ENCODE results near the gene TLK1. TPM values are rescaled to one million over a fixed set of nuclear protein-coding genes. Genes with fewer than 3 reads are reported as not detected.

TLK1 gene
- total and polyA plus RNA-seq, 4 donors, result 12.3 to 61.8 (median 34.4) TPM

DNA sequence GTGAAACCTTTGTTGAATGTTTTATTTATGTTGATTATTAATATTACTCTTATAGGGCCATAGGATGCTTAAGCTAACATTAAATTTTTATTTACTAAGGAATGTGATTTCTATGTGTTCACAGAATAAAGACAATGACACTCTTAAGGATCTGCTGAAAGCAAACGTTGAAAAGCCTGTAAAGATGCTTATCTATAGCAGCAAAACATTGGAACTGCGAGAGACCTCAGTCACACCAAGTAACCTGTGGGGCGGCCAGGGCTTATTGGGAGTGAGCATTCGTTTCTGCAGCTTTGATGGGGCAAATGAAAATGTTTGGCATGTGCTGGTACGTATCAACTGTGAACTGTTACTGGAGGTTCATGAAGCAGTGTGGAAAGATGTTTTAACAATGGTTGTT lies 211.3 kb downstream of the TLK1 start:
- WGBS, 2 donors, result 73 to 74% methylated on average over 5 of the region's 5 CpGs
- no peaks in the 10 kb centered on the region for H3K9me3 ChIP-seq (ENCODE audit: control insufficient read depth, low read length)
- ATAC-seq (ENCODE audit: low FRiP score), result no peak
- no peaks in the 10 kb centered on the region for H3K4me1 ChIP-seq (ENCODE audit: control insufficient read depth in 1 of 2, insufficient read depth in 2 of 2, low read length in 2 of 2)
- intact Hi-C loops (cut with DNase I), result no loop called here
- no peak for DNase-seq
- H3K27me3 ChIP-seq (ENCODE audit: control insufficient read depth in 1 of 2, insufficient read depth in 2 of 2, low read length in 1 of 2), result no peaks in the 10 kb centered on the region
- H3K36me3 ChIP-seq (ENCODE audit: control insufficient read depth in 1 of 2, insufficient read depth in 2 of 2, low read length in 1 of 2), result peaks cover 4 to 12% of the 10 kb centered on the region in 2 donors
- no peak overlapping the region for H3K27ac ChIP-seq (ENCODE audit: low read depth in 1 of 2, low read length in 2 of 2)
- no peak overlapping the region for H3K4me3 ChIP-seq (ENCODE audit: low read length in 2 of 2)

DNA sequence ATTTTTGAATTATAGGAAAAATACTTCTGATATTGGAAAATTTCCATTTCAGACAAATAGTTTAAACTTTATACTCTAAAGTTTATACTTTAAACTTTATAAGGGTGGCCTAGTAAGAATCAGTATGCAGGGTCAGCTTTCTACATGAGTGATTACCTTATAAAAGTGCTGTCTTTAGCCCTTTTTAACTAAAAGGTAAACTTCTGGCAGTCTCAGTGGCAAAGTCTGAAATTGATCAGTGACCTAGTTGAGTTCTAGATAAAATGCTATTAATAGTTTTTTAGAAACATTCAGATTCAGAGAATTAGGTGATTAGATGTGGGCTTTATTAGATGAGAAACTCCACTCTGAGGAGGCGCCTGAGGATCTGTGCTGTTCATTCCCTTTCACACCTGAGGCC lies 216.1 kb downstream of the TLK1 start:
- no peak overlapping the region for H3K27ac ChIP-seq (ENCODE audit: low read depth in 1 of 2, low read length in 2 of 2)
- H3K4me1 ChIP-seq (ENCODE audit: control insufficient read depth in 1 of 2, insufficient read depth in 2 of 2, low read length in 2 of 2), result peaks cover 0 to 2% of the 10 kb centered on the region in 2 donors
- WGBS, 2 donors, result 79 to 91% methylated on average over 1 of the region's 1 CpG
- no peaks in the 10 kb centered on the region for H3K27me3 ChIP-seq (ENCODE audit: control insufficient read depth in 1 of 2, insufficient read depth in 2 of 2, low read length in 1 of 2)
- DNase-seq, result no peak
- intact Hi-C loops (cut with DNase I), result no loop called here
- peaks cover 0 to 3% of the 10 kb centered on the region in 2 donors for H3K36me3 ChIP-seq (ENCODE audit: control insufficient read depth in 1 of 2, insufficient read depth in 2 of 2, low read length in 1 of 2)
- no peak for ATAC-seq (ENCODE audit: low FRiP score)
- no peak overlapping the region for H3K4me3 ChIP-seq (ENCODE audit: low read length in 2 of 2)
- H3K9me3 ChIP-seq (ENCODE audit: control insufficient read depth, low read length), result no peaks in the 10 kb centered on the region

DNA sequence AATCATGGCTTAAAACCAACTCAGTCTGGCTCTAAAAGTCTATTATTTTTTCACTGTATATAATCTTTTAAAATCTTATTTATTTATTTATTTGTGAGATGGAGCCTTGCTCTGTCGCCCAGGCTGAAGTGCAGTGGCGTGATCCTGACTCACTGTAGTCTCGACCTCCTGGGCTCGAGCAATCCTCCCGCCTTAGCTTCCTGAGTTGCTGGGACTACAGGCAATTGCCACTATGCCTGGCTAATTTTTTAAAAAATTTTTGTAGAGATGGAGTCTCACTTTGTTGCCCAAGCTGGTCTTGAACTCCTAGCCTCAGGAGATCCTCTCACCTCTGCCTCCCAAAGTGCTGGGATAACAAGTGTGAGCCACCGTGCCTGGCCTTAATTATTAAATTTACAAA lies 217.1 kb downstream of the TLK1 start:
- no peak for ATAC-seq (ENCODE audit: low FRiP score)
- intact Hi-C loops (cut with DNase I), result no loop called here
- Histone ChIP-seq H3K27ac (ENCODE audit: low read depth in 1 of 2, low read length in 2 of 2) (no peak overlapping the region), H3K4me1 (ENCODE audit: control insufficient read depth in 1 of 2, insufficient read depth in 2 of 2, low read length in 2 of 2) (peaks cover 0 to 2% of the 10 kb centered on the region in 2 donors), H3K4me3 (ENCODE audit: low read length in 2 of 2) (no peak overlapping the region), H3K9me3 (ENCODE audit: control insufficient read depth, low read length) (no peaks in the 10 kb centered on the region), H3K27me3 (ENCODE audit: control insufficient read depth in 1 of 2, insufficient read depth in 2 of 2, low read length in 1 of 2) (no peaks in the 10 kb centered on the region), H3K36me3 (ENCODE audit: control insufficient read depth in 1 of 2, insufficient read depth in 2 of 2, low read length in 1 of 2) (no peaks in the 10 kb centered on the region)
- 77 to 84% methylated on average over 6 of the region's 6 CpGs for WGBS, 2 donors
- DNase-seq, result no peak

DNA sequence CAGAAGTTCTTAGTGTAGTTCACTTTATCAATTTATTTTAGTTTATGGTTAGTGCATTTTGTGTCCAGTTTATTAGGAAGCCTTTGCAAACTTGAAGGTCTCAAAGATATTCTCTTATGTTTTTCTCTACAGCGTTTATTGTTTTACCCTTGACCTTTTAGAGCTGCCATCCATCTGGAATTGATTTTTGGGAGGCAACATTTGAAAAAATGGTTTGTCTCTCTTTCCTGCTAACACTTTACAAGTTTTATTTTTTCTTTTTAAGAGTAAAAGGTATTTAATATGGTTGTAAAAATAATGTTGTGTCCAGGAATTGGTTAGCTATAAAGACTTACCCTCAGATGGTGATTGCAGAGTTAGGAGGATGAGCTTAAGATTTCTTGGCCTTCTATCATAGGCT lies 217.7 kb downstream of the TLK1 start:
- intact Hi-C loops (cut with DNase I), result no loop called here
- ATAC-seq (ENCODE audit: low FRiP score) (no peak), DNase-seq (no peak)
- H3K27ac ChIP-seq (ENCODE audit: low read depth in 1 of 2, low read length in 2 of 2), result no peak overlapping the region
- no peaks in the 10 kb centered on the region for H3K36me3 ChIP-seq (ENCODE audit: control insufficient read depth in 1 of 2, insufficient read depth in 2 of 2, low read length in 1 of 2)
- peaks cover 0 to 2% of the 10 kb centered on the region in 2 donors for H3K4me1 ChIP-seq (ENCODE audit: control insufficient read depth in 1 of 2, insufficient read depth in 2 of 2, low read length in 2 of 2)
- H3K4me3 ChIP-seq (ENCODE audit: low read length in 2 of 2), result no peak overlapping the region
- WGBS, 2 donors, result 31 to 48% methylated on average over 1 of the region's 1 CpG
- H3K9me3 ChIP-seq (ENCODE audit: control insufficient read depth, low read length), result no peaks in the 10 kb centered on the region
- no peaks in the 10 kb centered on the region for H3K27me3 ChIP-seq (ENCODE audit: control insufficient read depth in 1 of 2, insufficient read depth in 2 of 2, low read length in 1 of 2)

DNA sequence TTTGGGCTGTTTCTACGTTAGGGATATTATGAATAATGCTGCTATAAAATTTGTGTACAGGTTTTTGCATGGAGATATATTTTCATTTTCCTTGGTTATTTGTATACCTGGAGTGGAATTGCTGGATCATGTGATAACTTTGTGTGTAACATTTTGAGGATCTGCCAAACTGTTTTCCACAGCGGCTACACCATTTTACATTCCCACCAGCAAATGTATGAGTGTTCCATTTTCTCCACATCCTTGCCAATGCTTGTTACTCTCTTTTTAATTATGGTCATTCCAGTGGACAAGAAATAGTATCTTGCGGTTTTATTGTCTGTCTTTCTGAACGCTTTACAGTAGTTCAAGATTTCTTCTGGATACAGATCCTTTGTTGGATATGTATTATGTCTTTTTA lies 218.1 kb downstream of the TLK1 start:
- DNase-seq (no peak), ATAC-seq (ENCODE audit: low FRiP score) (no peak)
- Histone ChIP-seq H3K27me3 (ENCODE audit: control insufficient read depth in 1 of 2, insufficient read depth in 2 of 2, low read length in 1 of 2) (no peaks in the 10 kb centered on the region), H3K36me3 (ENCODE audit: control insufficient read depth in 1 of 2, insufficient read depth in 2 of 2, low read length in 1 of 2) (no peaks in the 10 kb centered on the region), H3K4me1 (ENCODE audit: control insufficient read depth in 1 of 2, insufficient read depth in 2 of 2, low read length in 2 of 2) (peaks cover 0 to 2% of the 10 kb centered on the region in 2 donors), H3K27ac (ENCODE audit: low read depth in 1 of 2, low read length in 2 of 2) (no peak overlapping the region), H3K4me3 (ENCODE audit: low read length in 2 of 2) (no peak overlapping the region), H3K9me3 (ENCODE audit: control insufficient read depth, low read length) (no peaks in the 10 kb centered on the region)
- intact Hi-C loops (cut with DNase I), result no loop called here
- WGBS, 2 donors, result 91% methylated on average over 4 of the region's 4 CpGs

Other genes starting within 250 kb of the TLK1 start
- gene GORASP2, start 231.6 kb downstream of the TLK1 start, total RNA-seq, result 10 to 100 TPM; 74.6 to 77.1 TPM
- 10 to 100 TPM; 34.9 to 38.9 TPM for gene GORASP2, start 231.6 kb downstream of the TLK1 start, polyA plus RNA-seq